Upper lobe of right lung (tissue), 1 donor: ENCODE data around the gene OR2F2. TPM values are rescaled to one million over a fixed set of nuclear protein-coding genes. Genes with fewer than 3 reads are reported as not detected.

Experiments
- ATAC-seq: fragments of 200-7000 bp; cut with Tn5 transposase; one replicate; pipeline ENCODE4 v1.9.1; 2020; ENCODE audit warnings: mild to moderate bottlenecking, moderate library complexity
- DNase-seq: peaks from one replicate; pipeline ENCODE4 v3.0.0-alpha.2; 2020
- H3K27ac ChIP-seq: fragments of 200-600 bp; one replicate; pipeline ENCODE4 v1.8.0; 2022
- H3K27me3 ChIP-seq: fragments of 200-600 bp; one replicate; pipeline ENCODE4 v1.8.0; 2022; ENCODE audit warnings: mild to moderate bottlenecking
- H3K36me3 ChIP-seq: fragments of 200-600 bp; one replicate; pipeline ENCODE4 v1.8.0; 2022
- H3K4me1 ChIP-seq: fragments of 200-600 bp; one replicate; pipeline ENCODE4 v1.8.0; 2022
- H3K4me3 ChIP-seq: fragments of 200-600 bp; one replicate; pipeline ENCODE4 v1.8.0; 2022; ENCODE audit warnings: mild to moderate bottlenecking
- H3K9me3 ChIP-seq: fragments of 200-600 bp; one replicate; pipeline ENCODE4 v1.8.0; 2022
- CTCF ChIP-seq: fragments of 200-600 bp; IDR thresholded peaks from one replicate; pipeline ENCODE4 v1.8.0; 2022; ENCODE audit warnings: antibody characterized with exemption
- intact Hi-C: fragments of 100-400 bp; cut with DNase I; formaldehyde crosslinking; loops from one replicate; pipeline ENCODE4 v1.11.0; 2022
- total RNA-seq: library from RNA; stranded (reverse); fragmentation: NEBNext Ultra II Directional; extraction: Animal tissue kit (Norgen Biotek cat#: 25700); gene quantifications from one replicate; pipeline ENCODE4 v1.2.1, GENCODE V29; 2021
- donor health status: DM: no; HTN: yes; CAD: no; lungs with severe emphysema.

Gene OR2F2
- total RNA-seq, 1 donor from 2014 or later: not detected

GRCh38 chr7:143906895-143907294, 28.1 kb upstream of the OR2F2 start:
- Histone ChIP-seq H3K27me3 (no peaks in the 10 kb centered on the region), H3K4me3 (no peak overlapping the region), H3K27ac (no peak overlapping the region), H3K4me1 (no peaks in the 10 kb centered on the region), H3K9me3 (no peaks in the 10 kb centered on the region), H3K36me3 (no peaks in the 10 kb centered on the region)
- DNase-seq (no peak), ATAC-seq (no peak)
- intact Hi-C loops: no loop called here
- TF ChIP-seq CTCF: no peak

- TF ChIP-seq CTCF: no peak
Observed at GRCh38 chr7:143908120-143908519, 26.9 kb upstream of the OR2F2 start.

GRCh38 chr7:143909863-143910262, 25.2 kb upstream of the OR2F2 start:
- H3K27me3 ChIP-seq: no peaks in the 10 kb centered on the region
- H3K36me3 ChIP-seq: no peaks in the 10 kb centered on the region
- no peak overlapping the region for H3K4me3 ChIP-seq
- H3K9me3 ChIP-seq: no peaks in the 10 kb centered on the region
- ATAC-seq: no peak
- no peak for TF ChIP-seq CTCF
- no peak overlapping the region for H3K27ac ChIP-seq
- H3K4me1 ChIP-seq: no peaks in the 10 kb centered on the region
- no peak for DNase-seq
- intact Hi-C loops: no loop called here

More at GRCh38 chr7:143908120-143908519, 26.9 kb upstream of the OR2F2 start:
- intact Hi-C loops: no loop called here
- H3K27me3 ChIP-seq: no peaks in the 10 kb centered on the region
- no peaks in the 10 kb centered on the region for H3K4me1 ChIP-seq
- DNase-seq (no peak), ATAC-seq (no peak)
- H3K36me3 ChIP-seq: no peaks in the 10 kb centered on the region
- H3K27ac ChIP-seq: no peak overlapping the region
- H3K4me3 ChIP-seq: no peak overlapping the region
- no peaks in the 10 kb centered on the region for H3K9me3 ChIP-seq

- Histone ChIP-seq H3K36me3 (no peaks in the 10 kb centered on the region), H3K27me3 (no peaks in the 10 kb centered on the region), H3K9me3 (no peaks in the 10 kb centered on the region), H3K4me3 (no peak overlapping the region), H3K27ac (no peak overlapping the region), H3K4me1 (no peaks in the 10 kb centered on the region)
- no peak for TF ChIP-seq CTCF
- DNase-seq (no peak), ATAC-seq (no peak)
- intact Hi-C loops: no loop called here
Observed at GRCh38 chr7:143910473-143911248, 24.4 kb upstream of the OR2F2 start.

GRCh38 chr7:143913945-143914615, 21.0 kb upstream of the OR2F2 start:
- DNase-seq: no peak
- intact Hi-C loops: no loop called here
- TF ChIP-seq CTCF: no peak
- no peak for ATAC-seq
- H3K4me1 ChIP-seq: no peaks in the 10 kb centered on the region
- no peaks in the 10 kb centered on the region for H3K27me3 ChIP-seq
- no peak overlapping the region for H3K4me3 ChIP-seq
- no peak overlapping the region for H3K27ac ChIP-seq
- H3K9me3 ChIP-seq: no peaks in the 10 kb centered on the region
- H3K36me3 ChIP-seq: no peaks in the 10 kb centered on the region
